ENCODE results near the gene IFI44L.

IFI44L gene

GRCh38 chr1:78691995-78692747 is 71.9 kb downstream of the IFI44L start:
- DNase-seq = no peak

Measured in SHP77 treated with DMSO at 0.1 percent for 48 hours (cell line).